HG03442 (cell line): ENCODE measurements around the gene AMPD1.

Experiments
- ATAC-seq: cut with Tn5 transposase; IDR thresholded peaks from one replicate; pipeline ENCODE4 v1.9.1; 2021; ENCODE audit warnings: mild to moderate bottlenecking, moderate library complexity; ENCODE audit not compliant: unreplicated experiment

Gene AMPD1

DNA sequence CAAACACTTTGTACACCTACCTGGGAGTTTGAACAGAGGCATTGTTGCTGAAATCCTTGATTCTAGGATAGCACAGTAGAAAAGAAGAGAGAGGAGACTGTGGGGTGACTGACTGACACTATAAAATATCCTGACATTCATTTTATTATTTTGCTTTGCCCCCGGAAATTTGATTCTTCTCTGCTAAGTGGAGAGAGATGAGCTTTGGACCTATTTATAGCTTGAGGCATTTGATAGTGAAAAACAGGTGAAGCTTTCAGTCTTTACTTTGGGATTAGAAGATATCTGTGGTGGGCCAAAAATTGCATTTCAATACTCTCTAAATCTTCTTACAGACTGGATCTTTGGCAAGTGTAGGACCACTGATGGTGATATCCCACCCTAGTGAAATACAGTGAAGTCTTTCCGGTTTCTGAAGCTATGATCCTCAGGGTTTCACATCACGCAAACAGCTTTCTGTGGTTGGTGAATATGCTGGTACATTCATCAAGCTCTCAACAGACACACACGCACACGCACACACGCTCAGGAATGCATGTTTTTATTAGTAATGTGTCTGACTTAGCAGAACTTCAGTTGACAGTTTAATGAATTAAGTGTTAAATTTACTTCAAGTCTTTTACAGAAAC is at the start of gene AMPD1:
Gene AMPD1 (minus strand): TSS at position 117 of the 629 bp plus-strand sequence. CDS start 75 bp downstream, at position 42.
- no peak for ATAC-seq

GRCh38 chr1:114741963-114742746 is 46.8 kb upstream of the AMPD1 start:
- no peak for ATAC-seq

- no peak for ATAC-seq
Measured at GRCh38 chr1:114740331-114740730, 45.0 kb upstream of the AMPD1 start.

DNA sequence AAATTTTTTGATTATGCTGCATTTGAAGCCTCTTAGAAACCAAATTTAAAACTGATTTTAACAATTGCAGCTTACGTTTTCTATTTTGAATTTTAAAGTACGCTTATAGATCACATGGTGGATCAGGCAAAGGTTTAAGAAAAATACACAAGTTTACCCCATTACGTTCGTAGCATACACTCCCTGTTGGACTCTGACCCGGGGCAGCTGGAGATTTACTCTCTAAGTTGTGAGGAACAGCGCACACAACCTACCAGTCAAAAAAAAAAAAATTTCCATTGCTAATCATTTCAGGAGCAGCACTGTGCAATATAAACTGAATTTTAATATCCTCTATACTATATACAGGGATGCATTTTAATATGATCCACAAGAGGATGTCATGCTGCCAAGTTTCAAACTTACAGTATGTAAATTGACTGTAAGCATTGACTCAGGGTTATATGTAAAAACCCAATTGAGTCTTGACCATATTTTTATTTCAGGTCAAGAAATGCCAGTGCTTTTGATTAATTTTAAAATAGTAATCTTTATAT is 42.0 kb upstream of the AMPD1 start:
- ATAC-seq, result no peak

GRCh38 chr1:114735479-114735878 is 40.1 kb upstream of the AMPD1 start:
- ATAC-seq, result no peak

- no peak for ATAC-seq
Measured at GRCh38 chr1:114729782-114730181, 34.4 kb upstream of the AMPD1 start.

DNA sequence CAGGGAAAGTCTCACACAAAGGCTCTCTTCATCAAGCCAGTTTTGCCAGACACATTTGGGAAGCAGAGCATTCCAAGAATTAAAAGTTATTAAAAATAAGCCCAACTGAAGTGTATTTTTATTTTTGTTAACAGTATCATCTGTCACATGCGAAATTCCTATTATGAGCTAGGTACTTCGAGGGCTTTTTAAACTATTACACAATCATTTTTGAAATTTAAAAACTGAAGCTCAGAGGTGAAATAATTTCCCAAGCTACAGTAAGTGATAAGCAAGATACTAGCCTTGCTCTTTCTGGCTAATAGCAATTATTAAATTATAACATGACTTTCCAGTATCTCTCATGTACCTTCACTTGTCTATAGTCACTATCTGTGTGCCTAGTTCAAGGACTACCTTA is 33.2 kb upstream of the AMPD1 start:
- ATAC-seq, result no peak

- no peak for ATAC-seq
Measured at GRCh38 chr1:114725230-114725629, 29.9 kb upstream of the AMPD1 start.

DNA sequence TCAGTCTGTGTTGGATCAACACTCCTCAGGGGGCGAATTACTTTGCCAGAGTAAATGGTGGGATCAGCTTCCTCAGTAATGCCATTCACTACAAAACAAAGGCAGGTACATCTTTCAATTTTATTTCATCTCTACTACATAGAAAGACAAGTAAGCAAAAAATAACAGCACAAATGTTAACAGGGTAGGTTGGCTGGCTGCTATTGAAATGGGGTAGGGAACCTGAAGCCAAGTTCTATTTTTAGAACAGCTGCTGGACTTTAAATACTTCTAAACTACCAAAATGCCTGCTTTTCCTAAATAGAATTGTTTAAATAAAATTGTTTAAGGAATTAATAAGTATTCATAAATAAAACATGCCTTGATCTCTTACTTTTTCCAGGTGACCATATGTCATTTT is 28.6 kb upstream of the AMPD1 start:
- no peak for ATAC-seq

- ATAC-seq, result no peak
Measured at GRCh38 chr1:114723457-114723856, 28.1 kb upstream of the AMPD1 start.

GRCh38 chr1:114720492-114720891 is 25.1 kb upstream of the AMPD1 start:
- no peak for ATAC-seq

- no peak for ATAC-seq
Measured at GRCh38 chr1:114719424-114719787, 24.1 kb upstream of the AMPD1 start.

DNA sequence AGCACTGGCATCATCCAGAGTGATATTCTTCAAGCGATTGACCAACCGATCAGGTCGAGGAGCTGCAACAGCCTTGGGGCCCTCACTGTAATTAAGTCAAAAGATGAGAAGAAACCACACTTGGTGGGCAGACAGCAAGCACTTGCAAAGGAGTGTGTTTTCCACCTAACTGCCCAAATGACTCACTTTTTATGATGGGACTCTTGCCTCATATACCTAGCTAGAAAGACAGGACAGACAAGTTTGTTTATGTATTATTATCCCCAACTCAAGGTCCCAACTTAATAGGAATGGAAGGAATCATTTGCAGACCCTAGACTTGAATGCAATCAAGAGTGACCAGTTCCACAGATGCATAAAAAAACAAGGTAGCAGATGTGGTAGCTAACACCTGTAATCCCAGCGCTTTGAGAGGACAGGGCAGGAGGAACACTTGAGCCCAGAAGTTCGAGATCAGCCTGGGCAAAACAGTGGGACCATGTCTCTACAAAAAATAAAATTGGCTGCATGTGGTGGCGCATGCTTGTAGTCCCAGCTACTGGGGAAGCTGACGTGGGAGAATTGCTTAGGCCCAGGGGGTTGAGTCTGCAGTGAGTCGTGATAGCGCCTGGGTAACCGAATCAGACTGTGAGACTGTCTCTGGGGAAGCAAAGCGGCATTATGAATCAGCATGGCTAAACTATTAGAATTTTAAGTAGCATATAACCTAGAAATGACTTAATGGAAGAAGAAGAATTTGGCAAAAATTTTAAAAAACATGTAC is 23.5 kb upstream of the AMPD1 start:
- ATAC-seq, result no peak

GRCh38 chr1:114716304-114717170 is 21.2 kb upstream of the AMPD1 start, which contains the start of gene NRAS:
TSS of gene NRAS (minus strand) at chr1:114716771. CDS start at chr1:114716160, 611 bp downstream.
- peak; percentile 89 for ATAC-seq

GRCh38 chr1:114715952-114716303 is 20.6 kb upstream of the AMPD1 start:
- ATAC-seq, result no peak

- ATAC-seq, result no peak
Measured at GRCh38 chr1:114712977-114713376, 17.6 kb upstream of the AMPD1 start.

DNA sequence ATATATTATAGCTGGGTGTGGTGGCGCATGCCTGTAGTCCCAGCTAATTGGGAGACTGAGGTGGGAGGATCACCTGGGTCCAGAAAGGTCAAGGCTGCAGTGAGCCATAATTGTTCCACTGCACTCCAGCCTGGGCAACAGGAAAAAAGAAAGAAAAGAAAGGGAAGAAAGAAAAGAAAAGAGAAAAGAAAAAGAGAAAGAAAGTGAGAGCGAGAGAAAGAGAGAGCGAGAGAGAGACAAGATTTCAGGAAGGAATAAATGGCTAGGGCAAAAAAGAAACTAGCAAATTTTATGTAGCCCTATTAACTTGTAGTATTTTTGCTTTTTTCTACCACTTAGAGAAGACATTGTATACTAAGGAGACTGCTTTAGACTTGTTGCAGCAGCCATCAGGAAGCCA is 15.0 kb upstream of the AMPD1 start:
- ATAC-seq, result no peak

GRCh38 chr1:114707604-114708003 is 12.3 kb upstream of the AMPD1 start:
- ATAC-seq, result no peak

DNA sequence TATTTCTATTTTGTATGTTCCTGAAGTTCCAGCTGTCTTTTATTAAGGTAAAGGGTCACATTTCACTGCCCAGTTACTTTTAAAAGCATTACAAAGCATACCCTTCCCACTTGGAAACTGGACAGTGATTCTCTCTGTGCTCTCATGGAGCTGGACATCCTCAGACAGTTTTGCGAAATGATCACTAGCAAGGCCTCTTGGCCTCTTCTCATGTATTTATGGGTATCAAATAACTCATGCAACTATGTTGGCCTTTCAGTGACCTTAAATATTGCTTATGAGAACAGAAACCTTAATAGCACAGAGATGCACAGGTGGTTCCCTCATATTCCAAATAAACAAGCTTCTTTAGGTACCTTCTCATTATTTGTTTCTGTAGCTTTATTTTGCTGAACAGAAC is 7.9 kb upstream of the AMPD1 start:
- no peak for ATAC-seq

GRCh38 chr1:114702737-114703136 is 7.4 kb upstream of the AMPD1 start:
- peak; percentile 54 for ATAC-seq

- no peak for ATAC-seq
Measured at GRCh38 chr1:114701931-114702330, 6.6 kb upstream of the AMPD1 start.
